HEK293T (cell line): Measurements from ENCODE around the gene KCND2.

Experiments used
- ARNT ChIP-seq: fragments of 450-650 bp; IDR thresholded peaks from 2 replicates; pipeline ENCODE4 v1.6.1; 2017; ENCODE audit warnings: mild to moderate bottlenecking
- ELF4 ChIP-seq: fragments of 450-650 bp; IDR thresholded peaks from 2 replicates; pipeline ENCODE4 v1.6.1; 2017; ENCODE audit warnings: antibody characterized with exemption
- FOXK2 ChIP-seq: fragments of 450-650 bp; IDR thresholded peaks from 2 replicates; pipeline ENCODE4 v1.6.1; 2016; ENCODE audit warnings: mild to moderate bottlenecking
- FOXM1 ChIP-seq: fragments of 450-650 bp; IDR thresholded peaks from 2 replicates; pipeline ENCODE4 v1.6.1; 2017; ENCODE audit warnings: mild to moderate bottlenecking, borderline replicate concordance
- HDGF ChIP-seq: fragments of 450-650 bp; IDR thresholded peaks from 2 replicates; pipeline ENCODE4 v1.6.1; 2017; ENCODE audit warnings: antibody characterized with exemption, borderline replicate concordance
- L3MBTL2 ChIP-seq: fragments of 450-650 bp; conservative IDR thresholded peaks from 2 replicates; pipeline ENCODE4 v1.6.1; 2016; ENCODE audit warnings: mild to moderate bottlenecking
- LEF1 ChIP-seq: fragments of 450-650 bp; IDR thresholded peaks from 2 replicates; pipeline ENCODE4 v1.6.1; 2017; ENCODE audit warnings: mild to moderate bottlenecking, borderline replicate concordance
- NFRKB ChIP-seq: fragments of 450-650 bp; IDR thresholded peaks from 2 replicates; pipeline ENCODE4 v1.6.1; 2016; ENCODE audit warnings: mild to moderate bottlenecking, moderate library complexity
- PKNOX1 ChIP-seq: fragments of 450-650 bp; IDR thresholded peaks from 2 replicates; pipeline ENCODE4 v1.6.1; 2016
- SP1 ChIP-seq: fragments of 450-650 bp; IDR thresholded peaks from 2 replicates; pipeline ENCODE4 v1.6.1; 2017
- SUZ12 ChIP-seq: fragments of 450-650 bp; IDR thresholded peaks from 2 replicates; pipeline ENCODE4 v1.6.1; 2016; ENCODE audit warnings: mild to moderate bottlenecking
- TARDBP ChIP-seq: fragments of 450-650 bp; IDR thresholded peaks from 2 replicates; pipeline ENCODE4 v1.6.1; 2016
- ZNF384 ChIP-seq: fragments of 450-650 bp; IDR thresholded peaks from 2 replicates; pipeline ENCODE4 v1.6.1; 2016

- TF ChIP-seq SUZ12 = no peak
- TF ChIP-seq NFRKB = no peak
- TF ChIP-seq ARNT = no peak
- TF ChIP-seq L3MBTL2 = no peak
- TF ChIP-seq FOXK2 = no peak
- no peak for TF ChIP-seq ELF4
- no peak for TF ChIP-seq HDGF
- no peak for TF ChIP-seq LEF1
- TF ChIP-seq FOXM1 = no peak
- TF ChIP-seq TARDBP = no peak
- no peak for TF ChIP-seq ZNF384
- TF ChIP-seq PKNOX1 = no peak
- no peak for TF ChIP-seq SP1
Observed at GRCh38 chr7:120441850-120442249, 168.9 kb downstream of the KCND2 start.
